ENCODE measurements around the gene FGGY. TPM values are rescaled to one million over a fixed set of nuclear protein-coding genes. Genes with fewer than 3 reads are reported as not detected.

FGGY gene
- total RNA-seq, 1 donor, result 24.6 TPM

GRCh38 chr1:59265622-59266021 lies 31.3 kb upstream of the FGGY start:
- Histone ChIP-seq H3K27me3 (ENCODE audit: insufficient read depth, low read length) (no peaks in the 10 kb centered on the region), H3K36me3 (ENCODE audit: insufficient read depth, low read length) (no peaks in the 10 kb centered on the region), H2AFZ (ENCODE audit: low read length) (no peak overlapping the region), H3K4me2 (ENCODE audit: insufficient read depth, low read length) (no peak overlapping the region), H3K79me2 (ENCODE audit: insufficient read depth, low read length) (no peaks in the 10 kb centered on the region), H4K20me1 (ENCODE audit: insufficient read depth, low read length) (no peaks in the 10 kb centered on the region), H3K4me3 (ENCODE audit: insufficient read depth, low read length) (no peak overlapping the region), H3K27ac (ENCODE audit: low read depth, low read length) (no peak overlapping the region), H3K4me1 (ENCODE audit: insufficient read depth, low read length) (no peaks in the 10 kb centered on the region), H3K9me3 (ENCODE audit: low read depth, low read length) (no peaks in the 10 kb centered on the region)
- TF ChIP-seq CTCF (IDR thresholded peaks at IDR 0.05; ENCODE audit: extremely low read depth, low read depth, low read length), result no peak
- no peak for DNase-seq (ENCODE audit: insufficient read length, low spot score, missing footprints)

GRCh38 chr1:59266180-59266926 lies 30.5 kb upstream of the FGGY start:
- Histone ChIP-seq H3K4me1 (ENCODE audit: insufficient read depth, low read length) (no peaks in the 10 kb centered on the region), H3K79me2 (ENCODE audit: insufficient read depth, low read length) (no peaks in the 10 kb centered on the region), H3K4me3 (ENCODE audit: insufficient read depth, low read length) (no peak overlapping the region), H3K27ac (ENCODE audit: low read depth, low read length) (no peak overlapping the region), H3K27me3 (ENCODE audit: insufficient read depth, low read length) (no peaks in the 10 kb centered on the region), H2AFZ (ENCODE audit: low read length) (peak overlapping the region; percentile 26), H4K20me1 (ENCODE audit: insufficient read depth, low read length) (no peaks in the 10 kb centered on the region), H3K4me2 (ENCODE audit: insufficient read depth, low read length) (no peak overlapping the region), H3K36me3 (ENCODE audit: insufficient read depth, low read length) (no peaks in the 10 kb centered on the region), H3K9me3 (ENCODE audit: low read depth, low read length) (no peaks in the 10 kb centered on the region)
- no peak for TF ChIP-seq CTCF (IDR thresholded peaks at IDR 0.05; ENCODE audit: extremely low read depth, low read depth, low read length)
- DNase-seq (ENCODE audit: insufficient read length, low spot score, missing footprints), result no peak

- Histone ChIP-seq H3K4me3 (ENCODE audit: insufficient read depth, low read length) (no peak overlapping the region), H3K9me3 (ENCODE audit: low read depth, low read length) (no peaks in the 10 kb centered on the region), H3K27ac (ENCODE audit: low read depth, low read length) (no peak overlapping the region), H3K4me1 (ENCODE audit: insufficient read depth, low read length) (peaks cover 1% of the 10 kb centered on the region), H3K36me3 (ENCODE audit: insufficient read depth, low read length) (no peaks in the 10 kb centered on the region), H3K79me2 (ENCODE audit: insufficient read depth, low read length) (no peaks in the 10 kb centered on the region), H3K27me3 (ENCODE audit: insufficient read depth, low read length) (no peaks in the 10 kb centered on the region), H3K4me2 (ENCODE audit: insufficient read depth, low read length) (no peak overlapping the region), H2AFZ (ENCODE audit: low read length) (peak overlapping the region; percentile 26), H4K20me1 (ENCODE audit: insufficient read depth, low read length) (no peaks in the 10 kb centered on the region)
- no peak for DNase-seq (ENCODE audit: insufficient read length, low spot score, missing footprints)
- no peak for TF ChIP-seq CTCF (IDR thresholded peaks at IDR 0.05; ENCODE audit: extremely low read depth, low read depth, low read length)
Observed at GRCh38 chr1:59266927-59267293, 30.0 kb upstream of the FGGY start.

GRCh38 chr1:59268406-59268805 lies 28.5 kb upstream of the FGGY start:
- Histone ChIP-seq H3K4me1 (ENCODE audit: insufficient read depth, low read length) (peaks cover 14% of the 10 kb centered on the region), H3K36me3 (ENCODE audit: insufficient read depth, low read length) (no peaks in the 10 kb centered on the region), H3K9me3 (ENCODE audit: low read depth, low read length) (no peaks in the 10 kb centered on the region), H3K27ac (ENCODE audit: low read depth, low read length) (no peak overlapping the region), H4K20me1 (ENCODE audit: insufficient read depth, low read length) (no peaks in the 10 kb centered on the region), H3K27me3 (ENCODE audit: insufficient read depth, low read length) (no peaks in the 10 kb centered on the region), H3K79me2 (ENCODE audit: insufficient read depth, low read length) (no peaks in the 10 kb centered on the region), H2AFZ (ENCODE audit: low read length) (no peak overlapping the region), H3K4me2 (ENCODE audit: insufficient read depth, low read length) (no peak overlapping the region), H3K4me3 (ENCODE audit: insufficient read depth, low read length) (no peak overlapping the region)
- no peak for DNase-seq (ENCODE audit: insufficient read length, low spot score, missing footprints)
- no peak for TF ChIP-seq CTCF (IDR thresholded peaks at IDR 0.05; ENCODE audit: extremely low read depth, low read depth, low read length)

Data from osteoblast (primary cell).